Panc1 (cell line): ENCODE results near the gene PLD3.

Experiments
- REST ChIP-seq, 2 experiments: IDR thresholded peaks; 2 replicates each; pipeline ENCODE4 v1.6.1; 2011 to 2012; ENCODE audit warnings: low read depth in 2 of 2, control low read depth in 1 of 2, low read length in 1 of 2, mild to moderate bottlenecking in 1 of 2, moderate library complexity in 1 of 2; ENCODE audit not compliant: insufficient read depth in 1 of 2
- TCF7L2 ChIP-seq: IDR thresholded peaks from 2 replicates; pipeline ENCODE4 v1.6.1; 2011; ENCODE audit warnings: mild to moderate bottlenecking, low read depth, low read length, inconsistent platforms
- TF ChIP-seq, protein P1 (sequence below): fragments of 450-650 bp; IDR thresholded peaks from 2 replicates; pipeline ENCODE4 v1.5.1; 2017; ENCODE audit warnings: mild to moderate bottlenecking

GRCh38 chr19:40348961-40349507 lies 539 bp downstream of the PLD3 start:
- TF ChIP-seq, protein P1, sequence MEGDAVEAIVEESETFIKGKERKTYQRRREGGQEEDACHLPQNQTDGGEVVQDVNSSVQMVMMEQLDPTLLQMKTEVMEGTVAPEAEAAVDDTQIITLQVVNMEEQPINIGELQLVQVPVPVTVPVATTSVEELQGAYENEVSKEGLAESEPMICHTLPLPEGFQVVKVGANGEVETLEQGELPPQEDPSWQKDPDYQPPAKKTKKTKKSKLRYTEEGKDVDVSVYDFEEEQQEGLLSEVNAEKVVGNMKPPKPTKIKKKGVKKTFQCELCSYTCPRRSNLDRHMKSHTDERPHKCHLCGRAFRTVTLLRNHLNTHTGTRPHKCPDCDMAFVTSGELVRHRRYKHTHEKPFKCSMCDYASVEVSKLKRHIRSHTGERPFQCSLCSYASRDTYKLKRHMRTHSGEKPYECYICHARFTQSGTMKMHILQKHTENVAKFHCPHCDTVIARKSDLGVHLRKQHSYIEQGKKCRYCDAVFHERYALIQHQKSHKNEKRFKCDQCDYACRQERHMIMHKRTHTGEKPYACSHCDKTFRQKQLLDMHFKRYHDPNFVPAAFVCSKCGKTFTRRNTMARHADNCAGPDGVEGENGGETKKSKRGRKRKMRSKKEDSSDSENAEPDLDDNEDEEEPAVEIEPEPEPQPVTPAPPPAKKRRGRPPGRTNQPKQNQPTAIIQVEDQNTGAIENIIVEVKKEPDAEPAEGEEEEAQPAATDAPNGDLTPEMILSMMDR: no peak
- TF ChIP-seq REST (IDR thresholded peaks at IDR 0.05; ENCODE audit: insufficient read depth in 1 of 2, low read depth in 2 of 2, low read length in 1 of 2): no peak
- TF ChIP-seq TCF7L2: no peak
